NT2/D1 (cell line): ENCODE data around the gene OPCML.

ENCODE experiments used
- DNase-seq: peaks from one replicate; pipeline ENCODE4 v3.0.0-alpha.2; 2011; ENCODE audit warnings: low read depth, low spot score
- H3K27me3 ChIP-seq: 2 replicates; pipeline ENCODE4 v1.6.0; 2011; ENCODE audit warnings: mild to moderate bottlenecking; ENCODE audit not compliant: insufficient read length, insufficient read depth
- H3K36me3 ChIP-seq: 2 replicates; pipeline ENCODE4 v1.6.1; 2011; ENCODE audit warnings: mild to moderate bottlenecking, low read length, mixed read lengths; ENCODE audit not compliant: insufficient read depth, insufficient read length
- H3K4me1 ChIP-seq: 2 replicates; pipeline ENCODE4 v1.5.1; 2011; ENCODE audit not compliant: insufficient read depth, insufficient read length
- H3K4me3 ChIP-seq: 2 replicates; pipeline ENCODE4 v1.5.1; 2011; ENCODE audit warnings: low read depth; ENCODE audit not compliant: insufficient read length
- H3K9ac ChIP-seq: 2 replicates; pipeline ENCODE4 v1.6.0; 2011; ENCODE audit warnings: low read depth; ENCODE audit not compliant: insufficient read length
- H3K9me3 ChIP-seq: 2 replicates; pipeline ENCODE4 v1.5.1; 2011; ENCODE audit warnings: mild to moderate bottlenecking, low read length; ENCODE audit not compliant: insufficient read depth
- SUZ12 ChIP-seq: IDR thresholded peaks from 2 replicates; pipeline ENCODE4 v1.6.1; 2011; ENCODE audit not compliant: insufficient read length, insufficient read depth; ENCODE audit errors: extremely low read depth
- YY1 ChIP-seq: IDR thresholded peaks from 2 replicates; pipeline ENCODE4 v1.6.1; 2011; ENCODE audit not compliant: insufficient read length, insufficient read depth
- ZNF274 ChIP-seq: IDR thresholded peaks from 2 replicates; pipeline ENCODE4 v1.6.1; 2011; ENCODE audit warnings: mild to moderate bottlenecking, low read depth, low read length

OPCML gene

GRCh38 chr11:132429685-132430084 lies 1102.6 kb downstream of the OPCML start:
- H3K4me1 ChIP-seq = peaks cover 4% of the 10 kb centered on the region
- H3K36me3 ChIP-seq = no peaks in the 10 kb centered on the region
- DNase-seq = no peak
- no peak overlapping the region for H3K9ac ChIP-seq
- H3K27me3 ChIP-seq = no peaks in the 10 kb centered on the region
- H3K9me3 ChIP-seq = no peaks in the 10 kb centered on the region
- TF ChIP-seq YY1 (no peak), ZNF274 (no peak), SUZ12 (no peak)
- no peak overlapping the region for H3K4me3 ChIP-seq

GRCh38 chr11:132427611-132428010 lies 1104.7 kb downstream of the OPCML start:
- no peak for TF ChIP-seq ZNF274
- no peak for TF ChIP-seq SUZ12
- TF ChIP-seq YY1 = no peak
- Histone ChIP-seq H3K4me3 (no peak overlapping the region), H3K27me3 (no peaks in the 10 kb centered on the region), H3K36me3 (no peaks in the 10 kb centered on the region), H3K9ac (no peak overlapping the region), H3K9me3 (no peaks in the 10 kb centered on the region), H3K4me1 (peaks cover 4% of the 10 kb centered on the region)
- no peak for DNase-seq

GRCh38 chr11:132424433-132424832 lies 1107.9 kb downstream of the OPCML start:
- no peak for DNase-seq
- no peak overlapping the region for H3K4me3 ChIP-seq
- H3K9me3 ChIP-seq = no peaks in the 10 kb centered on the region
- no peak overlapping the region for H3K9ac ChIP-seq
- no peaks in the 10 kb centered on the region for H3K27me3 ChIP-seq
- no peaks in the 10 kb centered on the region for H3K36me3 ChIP-seq
- no peaks in the 10 kb centered on the region for H3K4me1 ChIP-seq
- no peak for TF ChIP-seq YY1
- TF ChIP-seq ZNF274 = no peak

- H3K9ac ChIP-seq = no peak overlapping the region
- DNase-seq = no peak
- no peaks in the 10 kb centered on the region for H3K4me1 ChIP-seq
- no peaks in the 10 kb centered on the region for H3K9me3 ChIP-seq
- no peaks in the 10 kb centered on the region for H3K36me3 ChIP-seq
- TF ChIP-seq SUZ12 (no peak), ZNF274 (no peak), YY1 (no peak)
- H3K27me3 ChIP-seq = no peaks in the 10 kb centered on the region
- no peak overlapping the region for H3K4me3 ChIP-seq
Observed at GRCh38 chr11:132423266-132423665, 1109.0 kb downstream of the OPCML start.

GRCh38 chr11:132422722-132423121 lies 1109.6 kb downstream of the OPCML start:
- no peak for DNase-seq

GRCh38 chr11:132421555-132421954 lies 1110.7 kb downstream of the OPCML start:
- no peak for DNase-seq
- Histone ChIP-seq H3K9me3 (no peaks in the 10 kb centered on the region), H3K4me1 (no peaks in the 10 kb centered on the region), H3K27me3 (no peaks in the 10 kb centered on the region), H3K9ac (no peak overlapping the region), H3K36me3 (no peaks in the 10 kb centered on the region), H3K4me3 (no peak overlapping the region)
- TF ChIP-seq ZNF274 = no peak
- no peak for TF ChIP-seq SUZ12
- no peak for TF ChIP-seq YY1

More at GRCh38 chr11:132422722-132423121, 1109.6 kb downstream of the OPCML start:
- Histone ChIP-seq H3K9ac (no peak overlapping the region), H3K4me1 (no peaks in the 10 kb centered on the region), H3K9me3 (no peaks in the 10 kb centered on the region), H3K36me3 (no peaks in the 10 kb centered on the region), H3K4me3 (no peak overlapping the region), H3K27me3 (no peaks in the 10 kb centered on the region)
- TF ChIP-seq SUZ12 = no peak
- TF ChIP-seq YY1 = no peak
- TF ChIP-seq ZNF274 = no peak

GRCh38 chr11:132414451-132414850 lies 1117.8 kb downstream of the OPCML start:
- Histone ChIP-seq H3K4me1 (peaks cover 2% of the 10 kb centered on the region), H3K36me3 (no peaks in the 10 kb centered on the region), H3K27me3 (no peaks in the 10 kb centered on the region), H3K4me3 (no peak overlapping the region), H3K9me3 (no peaks in the 10 kb centered on the region), H3K9ac (no peak overlapping the region)
- TF ChIP-seq SUZ12 (no peak), ZNF274 (no peak), YY1 (no peak)
- no peak for DNase-seq

GRCh38 chr11:132410383-132410782 lies 1121.9 kb downstream of the OPCML start:
- Histone ChIP-seq H3K4me3 (no peak overlapping the region), H3K9me3 (no peaks in the 10 kb centered on the region), H3K27me3 (no peaks in the 10 kb centered on the region), H3K36me3 (no peaks in the 10 kb centered on the region), H3K4me1 (peaks cover 2% of the 10 kb centered on the region), H3K9ac (no peak overlapping the region)
- TF ChIP-seq YY1 (no peak), ZNF274 (no peak), SUZ12 (no peak)
- DNase-seq = no peak
